HG03097 (cell line): ENCODE measurements around the gene CHAC2.
"Not testable (repeated sequence)": the region's sequence is repeated elsewhere in the genome, so short reads cannot be mapped to it uniquely, and the experiment has no call there.

Experiments
- ATAC-seq: cut with Tn5 transposase; IDR thresholded peaks from one replicate; pipeline ENCODE4 v1.9.1; 2021; ENCODE audit not compliant: unreplicated experiment, low FRiP score

CHAC2 gene

GRCh38 chr2:53767405-53768241 lies at the start of gene CHAC2:
CHAC2 (plus strand) TSS chr2:53767804; CDS start chr2:53767887, 83 bp downstream.
- ATAC-seq, result peak; percentile 92

GRCh38 chr2:53720944-53721343 lies 46.7 kb upstream of the CHAC2 start:
- not testable (repeated sequence) for ATAC-seq

- ATAC-seq, result no peak
Observed at GRCh38 chr2:53724536-53724935, 43.1 kb upstream of the CHAC2 start.

GRCh38 chr2:53725662-53726061 lies 41.9 kb upstream of the CHAC2 start:
- ATAC-seq, result no peak

- no peak for ATAC-seq
Observed at GRCh38 chr2:53727921-53728320, 39.7 kb upstream of the CHAC2 start.

GRCh38 chr2:53729143-53729762 lies 38.4 kb upstream of the CHAC2 start:
- no peak for ATAC-seq

GRCh38 chr2:53737091-53737490 lies 30.5 kb upstream of the CHAC2 start:
- no peak for ATAC-seq

- no peak for ATAC-seq
Observed at GRCh38 chr2:53739032-53739431, 28.6 kb upstream of the CHAC2 start.

GRCh38 chr2:53740170-53740569 lies 27.4 kb upstream of the CHAC2 start:
- no peak for ATAC-seq

GRCh38 chr2:53744395-53745065 lies 23.1 kb upstream of the CHAC2 start:
- ATAC-seq, result no peak

GRCh38 chr2:53750041-53750768 lies 17.4 kb upstream of the CHAC2 start:
- no peak for ATAC-seq

- peak; percentile 83 for ATAC-seq
Observed at GRCh38 chr2:53751728-53752127, 15.9 kb upstream of the CHAC2 start.

- ATAC-seq, result no peak
Observed at GRCh38 chr2:53752385-53752784, 15.2 kb upstream of the CHAC2 start.

- ATAC-seq, result no peak
Observed at GRCh38 chr2:53753041-53753440, 14.6 kb upstream of the CHAC2 start.

- ATAC-seq, result no peak
Observed at GRCh38 chr2:53755121-53755520, 12.5 kb upstream of the CHAC2 start.

GRCh38 chr2:53756644-53757043 lies 11.0 kb upstream of the CHAC2 start:
- no peak for ATAC-seq

GRCh38 chr2:53757206-53757605 lies 10.4 kb upstream of the CHAC2 start:
- not testable (repeated sequence) for ATAC-seq

- ATAC-seq, result no peak
Observed at GRCh38 chr2:53765767-53766166, 1.8 kb upstream of the CHAC2 start.

- peak; percentile 28 for ATAC-seq
Observed at GRCh38 chr2:53768242-53768542, 588 bp downstream of the CHAC2 start.

GRCh38 chr2:53769318-53769945 lies 1.8 kb downstream of the CHAC2 start:
- ATAC-seq, result no peak

- ATAC-seq, result no peak
Observed at GRCh38 chr2:53770264-53770663, 2.7 kb downstream of the CHAC2 start.
